ENCODE measurements around the gene CCDC81.
A peak's percentile ranks its signal among the peaks of the same experiment; 100 is the strongest.
"Not testable (repeated sequence)": the region's sequence is repeated elsewhere in the genome, so short reads cannot be mapped to it uniquely, and the experiment has no call there.

The CCDC81 gene

GRCh38 chr11:86374586-86374985, at the start of gene CCDC81:
TSS of gene CCDC81 (plus strand) at chr11:86374887. CDS start at chr11:86375164, 277 bp downstream.
- DNase-seq (ENCODE audit: low spot score) = peak; percentile 49

- DNase-seq (ENCODE audit: low spot score) = no peak
Measured at GRCh38 chr11:86335131-86335767, 39.4 kb upstream of the CCDC81 start.

GRCh38 chr11:86337227-86337626, 37.5 kb upstream of the CCDC81 start:
- no peak for DNase-seq (ENCODE audit: low spot score)

- DNase-seq (ENCODE audit: low spot score) = no peak
Measured at GRCh38 chr11:86341382-86341781, 33.3 kb upstream of the CCDC81 start.

- no peak for DNase-seq (ENCODE audit: low spot score)
Measured at GRCh38 chr11:86346513-86346912, 28.2 kb upstream of the CCDC81 start.

GRCh38 chr11:86355256-86355655, 19.4 kb upstream of the CCDC81 start:
- DNase-seq (ENCODE audit: low spot score) = no peak

GRCh38 chr11:86357412-86357811, 17.3 kb upstream of the CCDC81 start:
- not testable (repeated sequence) for DNase-seq (ENCODE audit: low spot score)

GRCh38 chr11:86358720-86359119, 16.0 kb upstream of the CCDC81 start:
- no peak for DNase-seq (ENCODE audit: low spot score)

- DNase-seq (ENCODE audit: low spot score) = peak; percentile 72
Measured at GRCh38 chr11:86360775-86361395, 13.8 kb upstream of the CCDC81 start.

GRCh38 chr11:86363424-86363823, 11.3 kb upstream of the CCDC81 start:
- DNase-seq (ENCODE audit: low spot score) = no peak

GRCh38 chr11:86365546-86365945, 9.1 kb upstream of the CCDC81 start:
- DNase-seq (ENCODE audit: low spot score) = no peak

- no peak for DNase-seq (ENCODE audit: low spot score)
Measured at GRCh38 chr11:86369668-86370067, 5.0 kb upstream of the CCDC81 start.

GRCh38 chr11:86370171-86370570, 4.5 kb upstream of the CCDC81 start:
- no peak for DNase-seq (ENCODE audit: low spot score)

- DNase-seq (ENCODE audit: low spot score) = no peak
Measured at GRCh38 chr11:86370922-86371594, 3.6 kb upstream of the CCDC81 start.

- no peak for DNase-seq (ENCODE audit: low spot score)
Measured at GRCh38 chr11:86372041-86372440, 2.6 kb upstream of the CCDC81 start.

- DNase-seq (ENCODE audit: low spot score) = no peak
Measured at GRCh38 chr11:86372586-86372985, 2.1 kb upstream of the CCDC81 start.

GRCh38 chr11:86374069-86374468, 618 bp upstream of the CCDC81 start:
- DNase-seq (ENCODE audit: low spot score) = no peak

GRCh38 chr11:86377972-86378371, 3.3 kb downstream of the CCDC81 start:
- no peak for DNase-seq (ENCODE audit: low spot score)

GRCh38 chr11:86380295-86381059, 5.8 kb downstream of the CCDC81 start:
- DNase-seq (ENCODE audit: low spot score) = no peak

- DNase-seq (ENCODE audit: low spot score) = no peak
Measured at GRCh38 chr11:86383041-86383955, 8.6 kb downstream of the CCDC81 start.

GRCh38 chr11:86386283-86386682, 11.6 kb downstream of the CCDC81 start:
- DNase-seq (ENCODE audit: low spot score) = no peak

- DNase-seq (ENCODE audit: low spot score) = no peak
Measured at GRCh38 chr11:86386746-86387145, 12.1 kb downstream of the CCDC81 start.
